NCI-H226 (cell line): ENCODE data around the gene BCL2.
A peak's percentile ranks its signal among the peaks of the same experiment; 100 is the strongest.

Experiments used
- DNase-seq: peaks from one replicate; pipeline ENCODE4 v3.0.0-alpha.2; 2015

Gene BCL2

DNA sequence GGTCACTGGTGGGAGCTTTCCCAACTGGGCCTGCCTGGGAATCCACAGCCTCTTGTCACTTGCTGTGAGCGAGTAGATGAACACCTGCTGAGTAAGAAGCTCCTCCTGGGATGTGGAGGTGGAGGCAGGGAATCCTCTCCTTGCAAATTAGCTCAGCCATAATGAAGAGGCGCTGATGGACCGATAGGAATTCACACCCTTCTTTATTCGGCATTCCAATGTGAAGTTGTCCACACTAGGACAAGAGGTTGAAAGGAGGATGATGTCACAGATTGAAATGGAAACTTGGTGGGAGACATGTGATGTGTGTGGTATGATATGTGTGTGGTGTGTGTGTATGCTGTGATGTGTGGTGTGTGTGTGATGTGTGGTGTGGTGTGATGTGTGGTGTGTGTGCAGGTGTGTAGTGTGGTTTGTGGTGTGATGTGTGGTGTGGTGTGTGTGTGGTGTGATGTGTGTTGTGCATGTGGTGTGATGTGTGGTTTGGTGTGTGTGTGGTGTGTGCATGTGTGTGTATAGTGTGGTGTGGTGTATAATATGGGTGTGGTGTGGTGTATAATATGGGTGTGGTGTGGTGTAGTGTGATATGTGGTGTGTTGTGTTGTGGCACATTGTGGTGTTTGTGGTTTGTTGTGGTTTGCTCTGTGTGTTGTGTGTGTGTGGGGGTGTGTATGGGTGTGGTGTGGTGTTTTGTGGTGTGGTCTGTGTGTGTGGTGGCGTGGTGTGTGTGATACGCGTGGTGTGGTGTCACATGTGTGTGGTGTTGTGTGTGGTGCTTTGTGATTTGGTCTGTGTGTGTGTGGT, 216.4 kb downstream of the BCL2 start:
- DNase-seq: no peak

GRCh38 chr18:63100630-63101055, 218.9 kb downstream of the BCL2 start:
- DNase-seq: no peak

- peak; percentile 87 for DNase-seq
Observed at GRCh38 chr18:63099848-63100629, 219.5 kb downstream of the BCL2 start.

- peak; percentile 49 for DNase-seq
Observed at GRCh38 chr18:63099091-63099840, 220.3 kb downstream of the BCL2 start.

GRCh38 chr18:63098018-63098981, 221.3 kb downstream of the BCL2 start:
- no peak for DNase-seq

GRCh38 chr18:63097178-63097577, 222.4 kb downstream of the BCL2 start:
- DNase-seq: no peak

DNA sequence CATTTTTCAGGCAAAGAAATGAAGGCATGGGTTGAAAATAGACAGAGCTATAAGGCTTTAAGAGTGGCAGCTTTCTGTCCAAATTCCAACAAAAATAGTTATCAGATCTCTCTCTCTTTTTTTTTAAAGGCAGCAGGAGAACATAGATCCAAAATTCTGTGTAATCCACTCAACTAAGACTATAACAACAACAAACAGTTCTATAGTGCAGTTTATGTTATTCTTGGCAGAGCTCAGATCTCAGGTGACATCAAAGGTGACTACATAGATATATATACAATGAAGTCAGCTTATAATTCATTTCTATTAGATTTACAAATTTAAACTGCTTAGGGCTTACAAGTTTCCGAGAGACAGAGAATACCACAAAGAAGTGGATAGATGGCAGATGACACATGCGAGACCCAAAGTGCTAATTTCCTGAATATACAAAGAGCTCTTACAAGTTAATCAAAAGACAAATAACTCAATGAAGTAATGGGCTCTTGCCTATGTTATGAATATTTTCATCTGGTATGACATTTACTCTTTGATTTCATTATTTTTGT, 223.2 kb downstream of the BCL2 start:
- no peak for DNase-seq

DNA sequence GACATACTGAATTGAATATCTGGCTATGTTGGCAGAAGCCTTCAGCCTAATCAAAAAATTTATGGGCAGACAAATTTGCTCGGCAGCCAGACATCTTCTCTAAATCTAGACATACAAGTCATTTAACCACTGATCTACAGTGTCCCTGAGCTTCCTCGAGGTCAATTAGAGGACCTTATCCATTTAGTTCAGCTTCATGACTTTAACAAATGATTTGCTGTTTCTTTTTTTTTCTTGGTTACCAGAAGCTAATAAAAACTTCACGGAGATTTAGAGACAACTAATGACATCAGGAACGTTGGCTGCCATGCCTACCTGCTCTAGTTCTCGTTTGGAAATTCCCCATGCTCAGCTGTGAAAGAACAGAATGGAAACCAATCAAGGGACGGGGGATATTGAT, 223.8 kb downstream of the BCL2 start:
- no peak for DNase-seq

- no peak for DNase-seq
Observed at GRCh38 chr18:63091671-63092364, 227.8 kb downstream of the BCL2 start.

DNA sequence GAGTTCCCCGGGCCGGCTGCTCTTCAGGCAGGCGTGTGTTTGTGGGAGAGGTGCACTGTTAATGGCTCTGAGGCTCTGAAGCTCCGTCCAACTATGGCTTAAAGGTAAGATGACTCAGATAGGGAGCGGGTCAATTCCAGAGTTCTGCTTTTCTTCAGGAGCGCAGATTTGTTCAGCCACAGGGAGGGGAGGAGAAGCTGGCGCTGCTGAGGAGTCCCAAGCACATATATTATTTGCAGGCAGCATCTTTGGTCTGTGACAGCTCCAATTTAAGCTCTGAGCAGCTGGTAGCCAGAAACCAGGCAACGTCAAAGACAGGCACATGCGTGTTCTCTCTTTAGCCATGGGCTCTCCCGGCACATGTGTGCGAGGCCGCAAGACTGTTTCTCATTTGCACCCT, 229.2 kb downstream of the BCL2 start:
- DNase-seq: no peak

DNA sequence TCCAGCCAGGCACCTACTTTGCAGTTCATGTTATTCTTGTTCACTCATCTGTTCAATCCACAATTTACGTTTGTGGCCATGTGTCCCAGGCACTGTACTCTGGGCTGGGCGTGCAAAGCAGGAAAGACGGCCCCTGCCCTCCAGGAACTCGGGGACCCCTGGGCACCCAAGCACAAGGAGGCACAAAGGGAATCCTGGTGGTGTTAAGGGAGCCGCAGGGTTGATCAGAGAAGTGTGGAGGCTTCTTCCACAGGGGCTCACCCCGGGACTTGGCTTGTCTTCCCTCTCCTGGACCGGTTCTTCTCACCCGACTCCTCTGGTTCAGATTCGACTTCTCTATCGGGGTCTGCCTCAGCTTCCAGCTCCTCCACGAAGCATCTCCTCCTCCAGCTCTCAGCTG, 230.5 kb downstream of the BCL2 start:
- DNase-seq: no peak

- DNase-seq: no peak
Observed at GRCh38 chr18:63088262-63088661, 231.3 kb downstream of the BCL2 start.

- DNase-seq: no peak
Observed at GRCh38 chr18:63087421-63088230, 231.9 kb downstream of the BCL2 start.

GRCh38 chr18:63085611-63086010, 234.0 kb downstream of the BCL2 start:
- no peak for DNase-seq

GRCh38 chr18:63084219-63084618, 235.3 kb downstream of the BCL2 start:
- no peak for DNase-seq

DNA sequence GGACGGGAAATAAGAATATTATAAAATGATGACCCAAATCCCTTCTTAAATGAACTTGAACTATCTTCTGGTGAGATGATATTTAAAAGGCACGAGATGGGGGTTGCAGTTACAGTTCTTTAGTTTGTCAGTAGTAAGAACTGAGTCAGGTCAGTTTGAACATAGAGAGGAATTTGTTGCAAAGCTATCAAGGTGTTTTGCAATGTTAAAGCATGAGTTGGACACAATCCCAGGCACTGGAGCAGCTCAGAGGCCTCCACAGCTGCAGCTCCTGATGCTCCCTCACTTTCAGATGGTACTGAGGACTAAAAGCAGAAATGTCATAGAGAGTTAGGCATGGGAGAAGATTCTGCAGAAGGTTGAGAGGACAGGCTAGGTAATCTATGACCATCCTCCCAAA, 236.0 kb downstream of the BCL2 start:
- DNase-seq: peak; percentile 7

- DNase-seq: no peak
Observed at GRCh38 chr18:63083020-63083531, 236.5 kb downstream of the BCL2 start.

- no peak for DNase-seq
Observed at GRCh38 chr18:63082366-63083019, 237.1 kb downstream of the BCL2 start.

GRCh38 chr18:63079114-63079513, 240.5 kb downstream of the BCL2 start:
- no peak for DNase-seq

- no peak for DNase-seq
Observed at GRCh38 chr18:63078471-63078870, 241.1 kb downstream of the BCL2 start.
